Osteocyte (in vitro differentiated cells): ENCODE results near the gene NUDT3. TPM values are rescaled to one million over a fixed set of nuclear protein-coding genes. Genes with fewer than 3 reads are reported as not detected.
"Not testable (repeated sequence)": the region's sequence is repeated elsewhere in the genome, so short reads cannot be mapped to it uniquely, and the experiment has no call there.

Source experiments
- DNase-seq: peaks from one replicate; pipeline ENCODE4 v3.0.0; 2021; ENCODE audit warnings: mixed read lengths; ENCODE audit not compliant: unreplicated experiment; ENCODE audit errors: extremely low spot score
- H3K27ac Mint-ChIP-seq: one replicate; pipeline ENCODE4 v1.8.0; 2021; ENCODE audit warnings: mild to moderate bottlenecking, mixed read lengths; ENCODE audit not compliant: unreplicated experiment
- H3K27me3 Mint-ChIP-seq: one replicate; pipeline ENCODE4 v1.8.0; 2021; ENCODE audit warnings: mixed read lengths; ENCODE audit not compliant: unreplicated experiment
- H3K36me3 Mint-ChIP-seq: one replicate; pipeline ENCODE4 v1.8.0; 2021; ENCODE audit warnings: mixed read lengths; ENCODE audit not compliant: unreplicated experiment
- H3K4me1 Mint-ChIP-seq: one replicate; pipeline ENCODE4 v1.8.0; 2021; ENCODE audit warnings: mixed read lengths; ENCODE audit not compliant: unreplicated experiment
- H3K4me3 Mint-ChIP-seq: one replicate; pipeline ENCODE4 v1.8.0; 2021; ENCODE audit warnings: mild to moderate bottlenecking, moderate library complexity, mixed read lengths; ENCODE audit not compliant: unreplicated experiment
- H3K9me3 Mint-ChIP-seq: one replicate; pipeline ENCODE4 v1.8.0; 2021; ENCODE audit warnings: mixed read lengths; ENCODE audit not compliant: unreplicated experiment
- total RNA-seq: library from RNA; stranded (reverse); gene quantifications from 2 replicates; pipeline ENCODE4 v1.2.1, GENCODE V29; 2021
- TF ChIP-seq, protein P1 (sequence below): fragments of 200-600 bp; sonication (generic); IDR thresholded peaks from 2 replicates; pipeline ENCODE4 v1.5.0; 2021; ENCODE audit warnings: antibody characterized with exemption, mild to moderate bottlenecking, moderate library complexity

NUDT3 gene
- total RNA-seq, 1 donor from 2014 or later, result 32.0 TPM

DNA sequence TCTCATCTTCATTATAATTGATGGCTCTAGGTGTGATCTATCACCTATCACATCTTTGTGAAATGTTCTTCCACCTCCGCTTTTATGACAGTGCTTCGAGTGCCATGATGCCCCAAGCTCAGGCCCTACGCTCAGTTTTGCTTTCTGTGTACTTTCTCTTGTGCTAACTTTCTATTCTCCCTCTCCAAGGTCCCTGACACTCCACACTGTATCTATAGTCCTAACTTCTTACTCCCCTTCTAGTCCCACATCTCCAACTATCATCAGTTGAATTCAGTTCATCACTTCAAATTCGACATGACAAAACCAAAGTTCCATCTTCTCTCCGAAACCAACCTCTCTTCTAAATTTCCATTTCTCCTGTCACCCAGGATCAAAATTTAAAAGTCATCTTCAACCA, 16.6 kb downstream of the NUDT3 start:
- H3K36me3 Mint-ChIP-seq, result no peaks in the 10 kb centered on the region

DNA sequence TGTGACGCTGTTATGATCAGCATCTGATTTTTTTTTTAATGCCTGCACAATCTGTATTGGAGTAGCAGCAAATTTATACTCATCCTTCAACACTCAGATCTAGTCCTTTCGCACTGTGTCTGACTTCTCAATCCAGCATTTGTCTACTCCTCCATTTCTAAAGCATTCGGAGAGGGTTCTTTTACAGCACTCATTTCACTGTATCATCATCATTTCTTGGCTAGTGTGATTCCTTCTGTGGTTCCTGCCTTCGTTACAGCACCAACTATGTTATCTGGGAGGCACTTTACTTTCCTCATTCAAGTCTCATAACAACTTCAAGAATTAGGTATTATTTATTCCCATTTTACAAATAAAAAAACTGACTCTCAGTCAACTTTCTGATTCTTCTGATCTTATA, 18.0 kb downstream of the NUDT3 start:
- Mint-ChIP-seq H3K9me3 (no peaks in the 10 kb centered on the region), H3K36me3 (no peaks in the 10 kb centered on the region), H3K27ac (no peak overlapping the region), H3K4me3 (no peak overlapping the region), H3K4me1 (peaks cover 21% of the 10 kb centered on the region), H3K27me3 (no peaks in the 10 kb centered on the region)
- TF ChIP-seq, protein P1, sequence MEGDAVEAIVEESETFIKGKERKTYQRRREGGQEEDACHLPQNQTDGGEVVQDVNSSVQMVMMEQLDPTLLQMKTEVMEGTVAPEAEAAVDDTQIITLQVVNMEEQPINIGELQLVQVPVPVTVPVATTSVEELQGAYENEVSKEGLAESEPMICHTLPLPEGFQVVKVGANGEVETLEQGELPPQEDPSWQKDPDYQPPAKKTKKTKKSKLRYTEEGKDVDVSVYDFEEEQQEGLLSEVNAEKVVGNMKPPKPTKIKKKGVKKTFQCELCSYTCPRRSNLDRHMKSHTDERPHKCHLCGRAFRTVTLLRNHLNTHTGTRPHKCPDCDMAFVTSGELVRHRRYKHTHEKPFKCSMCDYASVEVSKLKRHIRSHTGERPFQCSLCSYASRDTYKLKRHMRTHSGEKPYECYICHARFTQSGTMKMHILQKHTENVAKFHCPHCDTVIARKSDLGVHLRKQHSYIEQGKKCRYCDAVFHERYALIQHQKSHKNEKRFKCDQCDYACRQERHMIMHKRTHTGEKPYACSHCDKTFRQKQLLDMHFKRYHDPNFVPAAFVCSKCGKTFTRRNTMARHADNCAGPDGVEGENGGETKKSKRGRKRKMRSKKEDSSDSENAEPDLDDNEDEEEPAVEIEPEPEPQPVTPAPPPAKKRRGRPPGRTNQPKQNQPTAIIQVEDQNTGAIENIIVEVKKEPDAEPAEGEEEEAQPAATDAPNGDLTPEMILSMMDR, result no peak
- no peak for DNase-seq

More for the DNA sequence above, 16.6 kb downstream of the NUDT3 start:
- TF ChIP-seq, protein P1, result no peak
- H3K27me3 Mint-ChIP-seq, result no peaks in the 10 kb centered on the region
- no peak overlapping the region for H3K4me3 Mint-ChIP-seq
- H3K27ac Mint-ChIP-seq, result no peak overlapping the region
- H3K4me1 Mint-ChIP-seq, result peaks cover 14% of the 10 kb centered on the region
- no peak for DNase-seq
- H3K9me3 Mint-ChIP-seq, result no peaks in the 10 kb centered on the region

DNA sequence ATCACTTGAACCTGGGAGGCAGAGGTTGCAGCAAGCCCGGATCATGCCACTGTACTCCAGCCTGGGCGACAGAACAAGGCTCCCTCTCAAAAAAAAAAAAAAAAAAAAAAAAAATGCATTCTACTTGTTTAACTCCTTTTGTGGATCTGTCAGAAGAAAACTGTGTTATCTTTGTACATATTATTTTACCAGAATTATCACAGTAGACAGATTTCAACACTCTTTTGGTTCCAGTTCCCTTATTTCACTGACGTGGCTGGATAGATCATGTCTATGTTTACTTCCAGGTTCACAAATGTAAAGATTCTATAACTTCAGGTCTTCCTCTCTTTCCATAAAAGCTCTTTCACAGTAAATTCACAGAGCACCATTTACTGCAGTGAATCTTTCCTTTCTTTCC, 18.4 kb downstream of the NUDT3 start:
- no peak for DNase-seq
- Mint-ChIP-seq H3K27me3 (no peaks in the 10 kb centered on the region), H3K27ac (no peak overlapping the region), H3K9me3 (no peaks in the 10 kb centered on the region), H3K4me1 (peaks cover 24% of the 10 kb centered on the region), H3K36me3 (no peaks in the 10 kb centered on the region), H3K4me3 (no peak overlapping the region)
- TF ChIP-seq, protein P1, result no peak

DNA sequence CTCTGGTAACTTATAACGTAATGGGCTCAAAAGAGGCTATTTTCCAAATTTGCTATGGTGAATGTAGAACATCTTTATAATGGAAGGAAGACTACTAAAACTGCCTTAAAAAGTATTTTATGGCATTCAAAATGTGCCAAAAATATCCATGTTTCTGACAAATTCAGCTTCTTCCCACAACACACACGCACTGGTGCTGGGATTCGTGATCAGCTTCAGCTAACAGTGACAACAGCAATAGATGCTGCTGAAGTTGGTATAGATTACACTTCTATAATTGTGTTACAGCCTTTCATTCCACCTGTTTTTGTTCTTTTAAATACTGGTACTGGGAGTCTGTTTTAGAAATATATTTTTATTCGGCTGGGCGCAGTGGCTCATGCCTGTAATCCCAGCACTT, 19.0 kb downstream of the NUDT3 start:
- H3K9me3 Mint-ChIP-seq, result no peaks in the 10 kb centered on the region
- H3K36me3 Mint-ChIP-seq, result no peaks in the 10 kb centered on the region
- no peak overlapping the region for H3K27ac Mint-ChIP-seq
- no peak for DNase-seq
- peaks cover 26% of the 10 kb centered on the region for H3K4me1 Mint-ChIP-seq
- no peaks in the 10 kb centered on the region for H3K27me3 Mint-ChIP-seq
- TF ChIP-seq, protein P1, result no peak
- no peak overlapping the region for H3K4me3 Mint-ChIP-seq

DNA sequence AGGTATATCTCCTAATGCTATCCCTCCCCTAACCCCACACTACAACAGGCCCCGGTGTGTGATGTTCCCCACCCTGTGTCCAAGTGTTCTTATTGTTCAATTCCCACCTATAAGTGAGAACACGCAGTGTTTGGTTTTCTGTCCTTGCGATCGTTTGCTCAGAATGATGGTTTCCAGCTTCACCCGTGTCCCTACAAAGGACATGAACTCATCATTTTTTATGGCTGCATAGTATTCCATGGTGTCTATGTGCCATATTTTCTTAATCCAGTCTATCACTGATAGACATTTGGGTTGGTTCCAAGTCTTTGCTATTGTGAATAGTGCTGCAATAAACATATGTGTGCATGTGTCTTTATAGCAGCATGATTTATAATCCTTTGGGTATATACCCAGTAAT, 20.6 kb downstream of the NUDT3 start:
- H3K27ac Mint-ChIP-seq, H3K9me3 Mint-ChIP-seq, H3K4me3 Mint-ChIP-seq, DNase-seq, H3K36me3 Mint-ChIP-seq, H3K27me3 Mint-ChIP-seq: not testable (repeated sequence)
- H3K4me1 Mint-ChIP-seq, result peaks cover 28% of the 10 kb centered on the region

DNA sequence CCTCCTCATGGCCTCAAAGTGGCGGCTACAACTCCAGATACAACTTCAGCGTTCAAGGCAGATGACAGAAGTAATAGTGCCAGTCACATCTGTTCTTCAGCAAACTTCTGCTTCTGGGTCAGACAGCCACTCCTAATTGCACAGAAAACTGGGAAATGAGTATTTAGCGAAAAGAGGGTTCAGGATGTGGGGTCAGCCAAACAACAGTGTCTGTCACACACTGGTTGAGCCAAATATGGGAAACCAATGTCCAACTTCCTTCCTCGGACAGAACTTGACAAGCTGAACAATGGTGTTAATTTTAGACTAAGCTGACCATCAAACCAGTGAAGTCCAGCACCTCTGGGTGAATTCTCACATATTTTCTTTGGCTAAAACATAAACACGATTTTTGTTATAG, 22.1 kb downstream of the NUDT3 start:
- Mint-ChIP-seq H3K9me3 (no peaks in the 10 kb centered on the region), H3K36me3 (no peaks in the 10 kb centered on the region), H3K27me3 (no peaks in the 10 kb centered on the region), H3K4me3 (no peak overlapping the region), H3K27ac (no peak overlapping the region), H3K4me1 (peaks cover 38% of the 10 kb centered on the region)
- DNase-seq, result no peak
- TF ChIP-seq, protein P1, result no peak
